Left colon (tissue), 2 donors: ENCODE measurements around the gene CNNM3. TPM values are rescaled to one million over a fixed set of nuclear protein-coding genes. Genes with fewer than 3 reads are reported as not detected.
"Not testable (repeated sequence)": the region's sequence is repeated elsewhere in the genome, so short reads cannot be mapped to it uniquely, and the experiment has no call there.

Source experiments
- ATAC-seq: fragments of 200-7000 bp; cut with Tn5 transposase; one replicate; pipeline ENCODE4 v1.9.1; 2020; ENCODE audit warnings: mild to moderate bottlenecking, moderate library complexity
- DNase-seq, 2 donors: peaks; one replicate each; pipeline ENCODE4 v3.0.0-alpha.2; 2020
- intact Hi-C, 2 donors: fragments of 100-400 bp; cut with DNase I in 1 of 2; cut with micrococcal nuclease in 1 of 2; formaldehyde crosslinking; loops; one replicate each; pipeline versions ENCODE4 v1.11.2 to v1.14.0; 2022; cut with DNase I, micrococcal nuclease
- long read RNA-seq: library from polyadenylated mRNA; unstranded; transcript quantifications from one replicate; pipeline ENCODE4 v2.0.0, GENCODE V29; 2021
- total RNA-seq, 2 donors: library from RNA; stranded (reverse); fragmentation: NEBNext Ultra II Directional; extraction: Animal tissue kit (Norgen Biotek cat#: 25700); gene quantifications; one replicate each; pipeline ENCODE4 v1.2.1, GENCODE V29; 2021
- donor health status: DM: no; HTN: no; CAD: no.
- donor health status: DM: yes; HTN: yes; CAD: no.

CNNM3 gene
- total RNA-seq = 10 to 100 TPM; 25.4 to 25.8 TPM
- long read RNA-seq, transcript CNNM3-201 (8 exons, 3,447 nt) = major isoform, 29 of 55 reads
- long read RNA-seq, partial matches to known transcripts = 4 of 55 reads
- long read RNA-seq, other reads (novel, unspliced or antisense) = 21 of 55 reads

GRCh38 chr2:96816127-96816835, at the start of gene CNNM3:
Gene CNNM3, plus strand, starts transcription at chr2:96816268. Its CDS starts 10 bp downstream, at chr2:96816278.
- intact Hi-C loops = no loop called here
- DNase-seq (peak; percentile 96 to 98), ATAC-seq (peak; percentile 77)

- intact Hi-C loops = no loop called here
- DNase-seq = peak; percentile 38 to 73
- peak; percentile 47 for ATAC-seq
Measured at GRCh38 chr2:96767135-96767871, 48.8 kb upstream of the CNNM3 start.

- peak; percentile 58 to 75 for DNase-seq
- ATAC-seq = peak; percentile 43
- intact Hi-C loops = no loop called here
Measured at GRCh38 chr2:96768083-96768561, 47.9 kb upstream of the CNNM3 start.

DNA sequence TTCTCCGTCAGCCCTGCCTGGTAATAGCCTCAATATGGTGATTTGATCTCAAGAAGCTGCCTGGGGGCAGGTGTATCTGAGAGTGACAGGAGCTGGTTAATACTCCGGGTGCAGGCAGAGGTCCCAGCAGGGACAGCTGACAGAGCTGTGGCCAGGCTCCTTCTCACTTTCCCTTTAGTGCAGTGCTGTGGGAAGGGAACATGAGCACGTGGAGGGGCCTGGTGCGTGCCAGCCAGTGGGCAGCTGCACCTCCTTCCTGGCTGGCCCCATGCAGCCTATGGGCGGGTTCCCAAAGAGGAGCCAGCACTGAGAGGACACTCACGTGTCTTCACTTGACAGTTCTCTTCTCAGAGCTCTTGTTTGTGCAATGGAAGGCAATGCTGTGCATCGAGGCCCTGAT, 46.3 kb upstream of the CNNM3 start:
- ATAC-seq = peak; percentile 22
- peak; percentile 66 to 82 for DNase-seq
- intact Hi-C loops = no loop called here

GRCh38 chr2:96770442-96771202, 45.4 kb upstream of the CNNM3 start:
- ATAC-seq = no peak
- DNase-seq = no peak
- intact Hi-C loops = no loop called here

- DNase-seq = peak; percentile 76 to 82
- peak; percentile 58 for ATAC-seq
Measured at GRCh38 chr2:96771796-96772618, 44.1 kb upstream of the CNNM3 start.

DNA sequence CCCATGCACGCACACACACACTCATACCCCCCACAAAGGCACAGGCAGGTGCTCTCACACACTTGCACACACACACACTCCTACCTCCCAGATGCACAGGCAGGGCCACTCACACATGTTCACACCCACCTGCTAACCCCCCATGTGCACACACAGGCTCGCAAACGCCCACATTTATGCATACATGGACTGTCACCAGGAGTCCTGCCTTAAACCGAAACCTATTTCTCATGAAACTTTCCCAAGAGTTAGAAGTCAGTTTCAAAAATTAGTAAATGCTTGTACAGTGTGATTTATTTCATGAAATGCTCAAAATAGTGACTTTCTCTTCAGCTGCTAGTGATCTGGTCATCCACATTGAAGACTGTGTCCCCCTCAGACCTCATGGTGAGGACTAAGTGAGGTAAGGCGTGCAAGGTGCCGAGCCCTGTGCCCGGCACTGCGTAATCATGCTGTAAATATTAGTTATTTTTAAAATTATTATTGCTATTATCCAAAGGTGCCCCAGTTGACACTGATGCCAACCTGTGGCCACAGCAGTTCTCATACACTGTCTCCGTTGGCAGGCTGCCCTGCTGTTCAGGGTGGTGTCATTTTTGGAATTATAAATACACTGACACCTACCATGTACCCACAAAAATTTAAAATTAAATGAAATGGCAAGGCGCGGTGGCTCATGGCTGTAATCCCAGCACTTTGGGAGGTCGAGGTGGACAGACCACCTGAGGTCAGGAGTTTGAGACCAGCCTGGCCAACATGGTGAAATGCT, 43.0 kb upstream of the CNNM3 start:
- intact Hi-C loops = no loop called here
- ATAC-seq = no peak
- peak in 1 of 2 donors; percentile 63 for DNase-seq

More at GRCh38 chr2:96771796-96772618, 44.1 kb upstream of the CNNM3 start:
- intact Hi-C loops = no loop called here

DNA sequence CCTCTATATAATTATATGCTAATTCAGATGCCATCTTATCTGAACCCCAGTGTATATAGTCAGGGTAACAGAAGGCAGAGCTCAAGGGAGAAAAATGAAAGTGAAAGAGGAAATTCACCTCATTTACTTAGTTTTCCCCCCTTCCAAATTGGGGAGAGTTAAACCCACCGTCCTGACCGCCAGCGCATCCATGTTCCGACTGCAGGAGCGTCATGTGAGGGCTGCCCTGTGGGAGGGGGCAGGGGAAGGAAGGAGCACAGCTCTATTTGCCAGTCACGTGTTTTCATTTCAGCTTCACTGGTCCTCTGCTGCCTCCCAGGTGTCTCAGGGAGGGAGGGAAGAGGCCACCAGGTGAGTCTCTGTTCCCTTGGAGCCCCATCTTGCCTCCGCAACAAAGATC, 42.1 kb upstream of the CNNM3 start:
- ATAC-seq = peak; percentile 29
- peak; percentile 51 to 63 for DNase-seq
- intact Hi-C loops = no loop called here

GRCh38 chr2:96775160-96775559, 40.9 kb upstream of the CNNM3 start:
- no peak for DNase-seq
- intact Hi-C loops = no loop called here
- no peak for ATAC-seq

GRCh38 chr2:96783388-96783787, 32.7 kb upstream of the CNNM3 start:
- no peak for ATAC-seq
- intact Hi-C loops = no loop called here

GRCh38 chr2:96787411-96787810, 28.7 kb upstream of the CNNM3 start:
- intact Hi-C loops = no loop called here
- no peak for ATAC-seq
- DNase-seq = no peak

More at GRCh38 chr2:96783388-96783787, 32.7 kb upstream of the CNNM3 start:
- DNase-seq = no peak

GRCh38 chr2:96788442-96789244, 27.4 kb upstream of the CNNM3 start:
- intact Hi-C loops = no loop called here
- DNase-seq = peak; percentile 80 to 92
- ATAC-seq = peak; percentile 84

GRCh38 chr2:96789245-96789617, 26.8 kb upstream of the CNNM3 start:
- ATAC-seq (peak; percentile 41), DNase-seq (no peak)
- intact Hi-C loops = no loop called here

DNA sequence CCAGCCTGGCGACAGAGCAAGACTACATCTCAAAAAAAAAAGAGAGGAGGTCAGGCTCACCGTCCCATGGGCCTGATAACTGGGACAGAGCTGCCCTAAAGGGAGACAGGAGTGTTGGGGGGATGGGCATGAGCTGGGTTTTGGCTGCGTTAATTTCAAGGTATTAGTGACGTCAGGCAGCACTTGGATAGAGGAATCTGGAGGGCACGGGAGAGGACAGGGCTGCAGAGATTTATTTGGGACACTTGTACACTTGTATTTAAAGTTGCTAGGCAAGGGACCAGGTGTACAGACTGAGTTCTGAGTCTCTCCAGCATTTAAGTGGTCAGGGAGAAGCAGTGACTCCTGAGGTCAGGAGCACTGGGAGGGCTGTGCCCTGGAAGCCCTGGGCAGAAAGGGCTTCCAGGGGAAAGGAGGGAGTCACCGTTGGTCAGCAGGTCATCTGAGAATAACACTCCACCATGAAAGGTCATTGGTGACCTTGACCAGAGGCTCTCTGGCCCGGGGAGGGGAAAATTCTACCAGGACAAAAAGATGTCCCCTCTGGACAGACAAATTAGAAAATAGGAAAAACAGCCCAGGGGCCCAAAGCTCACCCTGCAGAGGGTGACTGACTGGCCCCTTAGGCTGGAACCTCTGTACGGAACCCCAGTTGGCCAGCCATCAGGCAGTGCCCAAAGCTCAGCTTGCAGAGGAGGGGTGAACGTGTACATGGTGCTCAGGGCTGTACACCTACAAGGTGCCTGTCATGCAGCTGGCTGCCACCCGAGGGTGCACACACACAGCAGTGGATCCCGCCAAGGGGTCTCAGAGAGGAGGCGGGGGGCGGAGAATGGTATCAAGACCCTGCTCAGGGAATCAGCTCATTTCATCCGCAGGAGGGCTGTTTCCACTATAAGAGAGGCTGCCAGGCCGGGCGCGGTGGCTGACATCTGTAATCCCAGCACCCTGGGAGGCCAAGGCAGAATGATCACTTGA, 23.0 kb upstream of the CNNM3 start:
- intact Hi-C loops = no loop called here
- no peak for ATAC-seq
- no peak for DNase-seq

DNA sequence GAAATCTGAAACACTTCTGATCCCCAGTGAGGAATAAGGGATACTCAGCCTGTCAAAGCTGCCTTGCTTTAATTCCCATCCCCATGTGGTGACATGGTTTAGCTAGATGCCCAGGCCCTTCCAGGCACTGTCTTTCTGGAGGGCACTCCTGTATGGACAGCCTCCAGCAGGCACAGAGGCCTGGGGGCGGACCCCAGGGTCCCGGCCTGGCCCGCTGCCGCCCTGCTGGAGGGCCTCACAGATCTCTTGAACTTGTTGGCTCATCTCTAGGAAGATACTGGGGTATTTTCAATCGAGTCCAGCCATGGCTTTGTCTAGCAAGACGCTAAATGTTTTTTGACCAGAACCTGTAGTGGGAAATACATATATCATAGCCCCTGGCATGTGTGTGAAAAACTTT, 21.0 kb upstream of the CNNM3 start:
- ATAC-seq = no peak
- DNase-seq = no peak
- intact Hi-C loops = no loop called here

- ATAC-seq, DNase-seq, intact Hi-C loops: not testable (repeated sequence)
Measured at GRCh38 chr2:96796497-96796896, 19.6 kb upstream of the CNNM3 start.
